Activated T-cell treated with anti-CD3 and anti-CD28 coated beads for 1 hour (primary cell): ENCODE results near the gene CLDN5.

Experiments used
- DNase-seq: peaks from one replicate; pipeline ENCODE4 v3.0.0-alpha.2; 2020; ENCODE audit warnings: low read depth

The CLDN5 gene

GRCh38 chr22:19479355-19480172 lies 44.6 kb downstream of the CLDN5 start, which contains the start of gene CDC45:
Gene CDC45, plus strand, starts transcription at chr22:19479920. Its CDS starts 49 bp downstream, at chr22:19479969.
- peak; percentile 84 for DNase-seq

DNA sequence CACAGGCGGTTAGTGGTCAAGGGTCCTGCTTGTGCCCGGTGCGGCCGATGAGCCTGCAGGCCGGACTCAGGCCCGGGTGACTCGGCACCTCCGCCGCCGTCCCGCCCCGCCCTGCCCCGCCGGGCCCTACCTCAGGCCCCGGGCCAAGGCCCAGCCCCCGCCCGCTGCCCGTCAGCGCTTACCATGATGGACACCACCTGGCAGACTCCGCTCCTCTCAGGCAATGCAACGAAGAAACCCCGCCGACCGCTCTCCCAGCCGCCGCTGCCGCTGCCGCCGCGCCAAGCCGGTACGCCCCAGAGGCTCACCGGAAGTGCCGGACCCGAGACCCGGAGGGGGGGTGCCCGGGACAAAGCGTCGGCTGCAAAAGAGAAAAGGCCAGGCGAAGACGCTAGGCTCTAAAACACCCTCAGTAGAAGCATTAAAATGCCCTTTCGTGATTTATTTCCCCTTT lies 45.3 kb downstream of the CLDN5 start, which contains the start of gene UFD1:
UFD1 (minus strand) TSS at position 293 of the 454 bp plus-strand sequence; CDS start at position 185, 108 bp downstream.
- peak; percentile 65 for DNase-seq

DNA sequence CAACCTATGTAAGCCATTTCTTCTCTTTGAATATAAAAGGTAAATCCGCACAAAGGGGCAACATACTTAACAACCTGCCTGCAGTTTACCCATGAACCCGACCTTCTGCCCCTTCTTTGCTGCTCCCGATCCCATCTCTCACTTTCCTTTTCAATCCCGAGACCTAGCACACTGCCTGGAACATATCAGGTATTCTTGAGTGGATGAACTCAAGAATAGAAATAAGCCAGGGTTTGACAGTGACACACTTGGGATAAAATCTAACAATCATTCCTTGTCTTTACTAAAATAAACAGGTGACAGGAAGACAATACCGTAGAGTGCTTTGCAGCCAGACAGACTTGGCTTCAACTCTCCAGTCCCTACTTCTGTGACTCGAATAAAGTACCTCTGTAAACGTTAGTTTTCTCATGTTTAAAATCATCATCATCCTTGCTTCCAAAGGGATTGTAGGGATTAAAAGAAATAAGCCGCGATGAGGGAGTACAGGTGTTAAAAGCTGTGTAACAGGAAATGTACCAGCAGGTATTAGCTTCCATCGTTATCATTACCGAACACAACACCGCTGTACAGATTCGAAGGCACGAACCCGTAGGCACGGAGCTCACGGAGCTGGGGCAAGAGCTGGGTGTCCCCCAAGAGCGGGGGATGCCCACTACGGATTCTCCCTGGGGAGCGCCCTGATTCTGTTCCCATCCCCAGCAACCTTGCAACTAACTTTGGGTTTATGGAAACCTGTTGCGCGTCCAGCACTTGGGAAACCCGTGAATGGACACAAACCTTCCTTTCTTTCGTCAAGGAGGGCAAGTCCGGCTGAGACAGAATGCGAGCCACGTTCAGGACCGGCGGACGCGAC lies 45.9 kb downstream of the CLDN5 start:
- DNase-seq = peak; percentile 12

DNA sequence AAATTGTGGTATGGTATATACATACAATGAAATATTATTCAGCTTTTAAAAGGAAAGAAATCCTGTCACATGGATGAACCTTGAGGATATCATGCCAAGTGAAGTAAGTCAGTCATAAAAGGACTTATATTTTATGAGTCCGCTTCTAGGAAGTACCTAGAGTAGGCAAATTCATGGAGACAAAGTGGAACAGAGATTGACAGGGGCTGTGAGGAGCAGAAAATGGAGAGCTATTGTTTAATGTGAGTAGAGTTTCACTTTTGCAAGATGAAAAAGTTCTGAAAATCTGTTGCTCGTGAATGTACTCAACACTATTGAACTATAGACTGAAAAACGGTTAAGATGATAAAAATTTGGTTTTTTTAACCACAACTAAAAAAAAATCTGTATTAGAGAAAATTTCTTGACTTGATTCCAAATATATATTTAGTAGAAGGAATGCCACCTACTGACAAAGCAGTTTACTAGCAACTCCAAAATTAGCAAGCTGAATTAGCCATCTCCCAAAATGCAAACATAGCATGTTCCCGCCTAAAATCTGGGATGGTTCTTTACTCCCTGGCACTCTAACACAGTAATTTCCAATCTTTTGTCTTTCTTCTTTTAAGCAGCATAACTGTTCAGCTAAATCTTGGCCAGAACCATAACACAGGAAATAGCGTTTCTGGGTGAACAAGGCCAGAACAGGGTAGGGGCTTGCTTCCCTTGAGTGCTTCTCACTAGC lies 46.7 kb downstream of the CLDN5 start:
- DNase-seq = no peak

- DNase-seq = no peak
These were observed 48.2 kb downstream of the CLDN5 start for GRCh38 chr22:19476023-19476422.

- no peak for DNase-seq
These were observed 50.6 kb downstream of the CLDN5 start for GRCh38 chr22:19473578-19473977.
